ENCODE data around the gene KCNQ5.

GRCh38 chr6:72784581-72784980 lies 162.7 kb downstream of the KCNQ5 start:
- TF ChIP-seq EZH2 (IDR thresholded peaks at IDR 0.05) = no peak
- TF ChIP-seq CTCF (IDR thresholded peaks at IDR 0.05 in 2 of 3, conservative IDR thresholded peaks at IDR 0.05 in 1 of 3; ENCODE audit: borderline replicate concordance in 1 of 3, insufficient read depth in 1 of 3, low read depth in 2 of 3, low read length in 2 of 3) = no peak
- no peak for TF ChIP-seq SRF (IDR thresholded peaks at IDR 0.05; ENCODE audit: low read depth)
- TF ChIP-seq POLR2A (IDR thresholded peaks at IDR 0.05; ENCODE audit: borderline replicate concordance, extremely low read depth, insufficient read depth, insufficient read length) = no peak
- TF ChIP-seq MAX (IDR thresholded peaks at IDR 0.05) = no peak

Measured in HCT116 (cell line).